PC-3 (cell line): ENCODE data around the gene MLXIPL.

Experiments used
- CTCF ChIP-seq: fragments of 300-600 bp; sonication (generic); conservative IDR thresholded peaks from 2 replicates; pipeline ENCODE4 v1.5.1; 2017; ENCODE audit warnings: antibody characterized with exemption, low read depth, mild to moderate bottlenecking, low read length
- EZH2 ChIP-seq: fragments of 300-600 bp; sonication (generic); IDR thresholded peaks from one replicate; pipeline ENCODE4 v1.6.1; 2017; ENCODE audit warnings: antibody characterized with exemption, mild to moderate bottlenecking, low read length; ENCODE audit not compliant: unreplicated experiment
- EZH2phosphoT487 ChIP-seq: fragments of 300-600 bp; sonication (generic); IDR thresholded peaks from 2 replicates; pipeline ENCODE4 v1.6.1; 2018; ENCODE audit warnings: mild to moderate bottlenecking, antibody characterized with exemption, low read length, borderline replicate concordance

GRCh38 chr7:73633844-73634243 is 9.5 kb upstream of the MLXIPL start:
- no peak for TF ChIP-seq CTCF
- TF ChIP-seq EZH2, result no peak
- no peak for TF ChIP-seq EZH2phosphoT487
